ENCODE results near the gene ERVK3-1.
A peak's percentile ranks its signal among the peaks of the same experiment; 100 is the strongest.

Gene ERVK3-1

DNA sequence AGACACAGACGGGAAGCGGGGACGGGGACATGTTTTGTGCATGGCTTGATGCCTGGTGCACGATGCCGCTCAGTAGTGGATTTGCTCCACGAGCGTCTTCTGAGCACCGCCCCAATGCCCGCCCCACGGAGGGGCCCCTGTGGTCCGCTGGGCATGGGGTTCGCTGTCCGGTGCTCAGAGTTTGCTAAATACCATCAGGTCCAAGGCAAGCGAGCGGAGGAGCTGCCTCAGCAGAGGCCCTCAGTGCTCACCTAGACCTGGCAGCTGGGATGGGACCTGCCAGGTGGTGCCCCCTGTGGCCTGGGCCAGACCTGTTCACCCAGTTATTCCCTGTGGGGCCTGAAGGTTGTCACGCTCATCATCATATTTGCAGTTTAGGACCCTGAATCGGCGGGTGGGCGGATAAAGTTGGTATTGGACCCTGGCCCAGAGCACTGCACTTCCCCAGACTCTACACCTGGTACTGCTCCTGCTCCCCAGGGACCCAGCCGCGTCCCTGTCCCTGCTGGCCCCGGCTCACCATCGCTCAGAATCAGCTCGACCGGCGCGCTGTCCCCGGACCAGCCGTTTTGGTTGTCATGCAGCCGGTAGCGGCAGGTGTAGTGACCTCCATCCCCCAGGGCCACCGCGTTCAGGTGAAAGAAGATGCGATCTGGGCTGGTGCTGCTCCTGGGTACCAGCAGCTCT is 45.8 kb downstream of the ERVK3-1 start:
- Histone ChIP-seq H3K9ac (ENCODE audit: low read length in 5 of 5) (no peak overlapping the region), H3K27me3 (ENCODE audit: control insufficient read depth in 5 of 5, insufficient read depth in 4 of 5, low read length in 5 of 5) (peaks cover 22 to 77% (median 54%) of the 10 kb centered on the region in 5 donors), H3K4me3 (ENCODE audit: low read depth in 1 of 5, low read length in 5 of 5) (peak overlapping the region in 2 of 5 donors; percentile 41), H3K4me1 (ENCODE audit: control insufficient read depth in 5 of 5, insufficient read depth in 5 of 5, low read length in 5 of 5) (peaks cover 0 to 28% (median 16%) of the 10 kb centered on the region in 5 donors), H3K9me3 (ENCODE audit: control insufficient read depth in 5 of 5, low read length in 5 of 5) (no peaks in the 10 kb centered on the region), H3K27ac (ENCODE audit: low read depth, low read length) (no peak overlapping the region), H3K36me3 (ENCODE audit: control insufficient read depth in 5 of 5, insufficient read depth in 5 of 5, low read length in 5 of 5) (no peaks in the 10 kb centered on the region)

- H3K36me3 ChIP-seq (ENCODE audit: control insufficient read depth in 5 of 5, insufficient read depth in 5 of 5, low read length in 5 of 5): no peaks in the 10 kb centered on the region
- no peak overlapping the region for H3K27ac ChIP-seq (ENCODE audit: low read depth, low read length)
- peaks cover 0 to 3% (median 0%) of the 10 kb centered on the region in 5 donors for H3K9me3 ChIP-seq (ENCODE audit: control insufficient read depth in 5 of 5, low read length in 5 of 5)
- peaks cover 25 to 80% (median 59%) of the 10 kb centered on the region in 5 donors for H3K27me3 ChIP-seq (ENCODE audit: control insufficient read depth in 5 of 5, insufficient read depth in 4 of 5, low read length in 5 of 5)
- H3K4me1 ChIP-seq (ENCODE audit: control insufficient read depth in 5 of 5, insufficient read depth in 5 of 5, low read length in 5 of 5): peaks cover 0 to 32% (median 21%) of the 10 kb centered on the region in 5 donors
- H3K9ac ChIP-seq (ENCODE audit: low read length in 5 of 5): no peak overlapping the region
- H3K4me3 ChIP-seq (ENCODE audit: low read depth in 1 of 5, low read length in 5 of 5): no peak overlapping the region
Observed at GRCh38 chr19:58351558-58351878, 46.3 kb downstream of the ERVK3-1 start.

- peaks cover 0 to 32% (median 28%) of the 10 kb centered on the region in 5 donors for H3K4me1 ChIP-seq (ENCODE audit: control insufficient read depth in 5 of 5, insufficient read depth in 5 of 5, low read length in 5 of 5)
- H3K9ac ChIP-seq (ENCODE audit: low read length in 5 of 5): no peak overlapping the region
- H3K9me3 ChIP-seq (ENCODE audit: control insufficient read depth in 5 of 5, low read length in 5 of 5): peaks cover 0 to 3% (median 0%) of the 10 kb centered on the region in 5 donors
- H3K27me3 ChIP-seq (ENCODE audit: control insufficient read depth in 5 of 5, insufficient read depth in 4 of 5, low read length in 5 of 5): peaks cover 25 to 75% (median 59%) of the 10 kb centered on the region in 5 donors
- no peaks in the 10 kb centered on the region for H3K36me3 ChIP-seq (ENCODE audit: control insufficient read depth in 5 of 5, insufficient read depth in 5 of 5, low read length in 5 of 5)
- no peak overlapping the region for H3K4me3 ChIP-seq (ENCODE audit: low read depth in 1 of 5, low read length in 5 of 5)
- no peak overlapping the region for H3K27ac ChIP-seq (ENCODE audit: low read depth, low read length)
Observed at GRCh38 chr19:58351990-58352755, 47.0 kb downstream of the ERVK3-1 start.

- Histone ChIP-seq H3K27me3 (ENCODE audit: control insufficient read depth in 5 of 5, insufficient read depth in 4 of 5, low read length in 5 of 5) (peaks cover 25 to 71% (median 61%) of the 10 kb centered on the region in 5 donors), H3K9ac (ENCODE audit: low read length in 5 of 5) (no peak within 1 kb of the TSS), H3K9me3 (ENCODE audit: control insufficient read depth in 5 of 5, low read length in 5 of 5) (peaks cover 0 to 3% (median 0%) of the 10 kb centered on the region in 5 donors), H3K27ac (ENCODE audit: low read depth, low read length) (no peak within 1 kb of the TSS), H3K4me1 (ENCODE audit: control insufficient read depth in 5 of 5, insufficient read depth in 5 of 5, low read length in 5 of 5) (peaks cover 0 to 34% (median 29%) of the 10 kb centered on the region in 5 donors), H3K4me3 (ENCODE audit: low read depth in 1 of 5, low read length in 5 of 5) (no peak within 1 kb of the TSS), H3K36me3 (ENCODE audit: control insufficient read depth in 5 of 5, insufficient read depth in 5 of 5, low read length in 5 of 5) (no peaks in the 10 kb centered on the region)
Observed at GRCh38 chr19:58352760-58353671, 47.8 kb downstream of the ERVK3-1 start, which contains the start of gene A1BG. TSS of gene A1BG (minus strand) at chr19:58353492. CDS start at chr19:58353437, 55 bp downstream.

GRCh38 chr19:58353717-58354477 is 48.7 kb downstream of the ERVK3-1 start:
- Histone ChIP-seq H3K9me3 (ENCODE audit: control insufficient read depth in 5 of 5, low read length in 5 of 5) (peaks cover 0 to 3% (median 0%) of the 10 kb centered on the region in 5 donors), H3K4me1 (ENCODE audit: control insufficient read depth in 5 of 5, insufficient read depth in 5 of 5, low read length in 5 of 5) (peaks cover 0 to 32% (median 26%) of the 10 kb centered on the region in 5 donors), H3K36me3 (ENCODE audit: control insufficient read depth in 5 of 5, insufficient read depth in 5 of 5, low read length in 5 of 5) (no peaks in the 10 kb centered on the region), H3K27ac (ENCODE audit: low read depth, low read length) (no peak overlapping the region), H3K27me3 (ENCODE audit: control insufficient read depth in 5 of 5, insufficient read depth in 4 of 5, low read length in 5 of 5) (peaks cover 25 to 71% (median 61%) of the 10 kb centered on the region in 5 donors), H3K4me3 (ENCODE audit: low read depth in 1 of 5, low read length in 5 of 5) (no peak overlapping the region), H3K9ac (ENCODE audit: low read length in 5 of 5) (no peak overlapping the region)

GRCh38 chr19:58354478-58355030 is 49.4 kb downstream of the ERVK3-1 start:
- Histone ChIP-seq H3K36me3 (ENCODE audit: control insufficient read depth in 5 of 5, insufficient read depth in 5 of 5, low read length in 5 of 5) (no peaks in the 10 kb centered on the region), H3K9ac (ENCODE audit: low read length in 5 of 5) (no peak overlapping the region), H3K27me3 (ENCODE audit: control insufficient read depth in 5 of 5, insufficient read depth in 4 of 5, low read length in 5 of 5) (peaks cover 25 to 67% (median 61%) of the 10 kb centered on the region in 5 donors), H3K4me1 (ENCODE audit: control insufficient read depth in 5 of 5, insufficient read depth in 5 of 5, low read length in 5 of 5) (peaks cover 0 to 32% (median 26%) of the 10 kb centered on the region in 5 donors), H3K9me3 (ENCODE audit: control insufficient read depth in 5 of 5, low read length in 5 of 5) (peaks cover 0 to 3% (median 0%) of the 10 kb centered on the region in 5 donors), H3K27ac (ENCODE audit: low read depth, low read length) (no peak overlapping the region), H3K4me3 (ENCODE audit: low read depth in 1 of 5, low read length in 5 of 5) (no peak overlapping the region)

- Histone ChIP-seq H3K27ac (ENCODE audit: low read depth, low read length) (no peak overlapping the region), H3K9ac (ENCODE audit: low read length in 5 of 5) (no peak overlapping the region), H3K9me3 (ENCODE audit: control insufficient read depth in 5 of 5, low read length in 5 of 5) (peaks cover 0 to 3% (median 0%) of the 10 kb centered on the region in 5 donors), H3K36me3 (ENCODE audit: control insufficient read depth in 5 of 5, insufficient read depth in 5 of 5, low read length in 5 of 5) (no peaks in the 10 kb centered on the region), H3K4me1 (ENCODE audit: control insufficient read depth in 5 of 5, insufficient read depth in 5 of 5, low read length in 5 of 5) (peaks cover 0 to 26% (median 20%) of the 10 kb centered on the region in 5 donors), H3K27me3 (ENCODE audit: control insufficient read depth in 5 of 5, insufficient read depth in 4 of 5, low read length in 5 of 5) (peaks cover 21 to 62% (median 54%) of the 10 kb centered on the region in 5 donors), H3K4me3 (ENCODE audit: low read depth in 1 of 5, low read length in 5 of 5) (peak overlapping the region in 1 of 5 donors; percentile 6)
Observed at GRCh38 chr19:58355215-58355796, 50.1 kb downstream of the ERVK3-1 start.

DNA sequence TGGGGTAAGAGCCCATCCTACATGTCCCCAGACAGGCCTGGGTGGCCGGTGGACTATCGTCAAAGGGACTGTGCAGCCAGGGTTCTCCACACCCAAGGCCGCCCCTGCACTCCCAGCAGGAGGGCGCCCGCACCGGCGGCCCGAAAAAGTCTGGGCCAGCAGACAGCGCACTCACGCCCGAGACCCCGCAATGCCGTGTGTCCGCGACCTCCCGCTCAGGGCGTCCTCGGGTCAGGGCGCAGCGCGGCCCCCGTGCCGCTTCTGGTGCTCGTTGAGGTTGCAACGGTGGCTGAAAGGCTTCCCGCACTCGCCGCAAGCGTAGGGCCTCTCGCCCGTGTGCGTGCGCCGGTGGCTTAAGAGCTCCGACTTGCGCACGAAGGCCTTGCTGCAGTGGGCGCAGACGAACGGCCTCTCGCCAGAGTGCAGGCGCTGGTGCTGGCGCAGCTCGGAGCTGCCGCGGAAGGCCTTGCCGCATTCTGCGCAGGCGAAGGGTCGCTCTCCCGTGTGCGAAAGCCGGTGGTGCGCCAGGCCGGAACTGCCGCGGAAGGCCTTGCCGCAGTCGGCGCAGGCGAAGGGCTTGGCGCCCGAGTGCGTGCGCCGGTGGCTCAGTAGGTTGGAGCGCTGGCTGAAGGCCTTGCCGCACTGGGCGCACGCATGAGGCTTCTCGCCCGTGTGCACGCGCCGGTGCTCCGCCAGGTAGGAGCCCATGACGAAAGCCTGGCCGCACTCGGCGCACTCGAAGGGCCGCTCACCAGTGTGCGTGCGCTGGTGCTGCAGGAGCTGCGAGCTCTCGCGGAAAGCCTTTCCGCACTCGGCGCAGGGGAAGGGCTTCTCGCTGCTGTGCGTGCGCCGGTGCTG is 51.0 kb downstream of the ERVK3-1 start:
- Histone ChIP-seq H3K27me3 (ENCODE audit: control insufficient read depth in 5 of 5, insufficient read depth in 4 of 5, low read length in 5 of 5) (peaks cover 18 to 53% (median 46%) of the 10 kb centered on the region in 5 donors), H3K27ac (ENCODE audit: low read depth, low read length) (no peak overlapping the region), H3K4me1 (ENCODE audit: control insufficient read depth in 5 of 5, insufficient read depth in 5 of 5, low read length in 5 of 5) (peaks cover 0 to 22% (median 15%) of the 10 kb centered on the region in 5 donors), H3K9ac (ENCODE audit: low read length in 5 of 5) (no peak overlapping the region), H3K4me3 (ENCODE audit: low read depth in 1 of 5, low read length in 5 of 5) (peak overlapping the region in 4 of 5 donors; percentile 41 to 60 (median 50)), H3K36me3 (ENCODE audit: control insufficient read depth in 5 of 5, insufficient read depth in 5 of 5, low read length in 5 of 5) (no peaks in the 10 kb centered on the region), H3K9me3 (ENCODE audit: control insufficient read depth in 5 of 5, low read length in 5 of 5) (peaks cover 0 to 3% (median 0%) of the 10 kb centered on the region in 5 donors)

Data from subcutaneous abdominal adipose tissue (tissue), 5 donors.